Measurements from ENCODE around the gene COL25A1.

- TF ChIP-seq CTCF (IDR thresholded peaks at IDR 0.05; ENCODE audit: extremely low read depth in 1 of 2, insufficient read depth in 1 of 2, low read depth in 1 of 2, low read length in 2 of 2) (no peak), POLR2A (IDR thresholded peaks at IDR 0.05; ENCODE audit: low read depth, low read length) (no peak), EZH2 (IDR thresholded peaks at IDR 0.05; ENCODE audit: borderline replicate concordance, low read depth, low read length, severe bottlenecking) (no peak), POLR2AphosphoS5 (IDR thresholded peaks at IDR 0.05; ENCODE audit: insufficient read depth, low read depth, low read length) (no peak), MAX (IDR thresholded peaks at IDR 0.05; ENCODE audit: insufficient read depth, insufficient read length) (no peak), GATA2 (IDR thresholded peaks at IDR 0.05; ENCODE audit: insufficient read depth, insufficient read length, low read depth, low read length) (no peak), MYC (IDR thresholded peaks at IDR 0.05; ENCODE audit: low read depth, low read length) (no peak), JUN (IDR thresholded peaks at IDR 0.05; ENCODE audit: borderline replicate concordance, insufficient read depth, insufficient read length, low read depth) (no peak)
Observed at GRCh38 chr4:109199585-109199984, 102.9 kb downstream of the COL25A1 start.
